Measurements from ENCODE around the gene DCDC2.
"Not testable (repeated sequence)": the region's sequence is repeated elsewhere in the genome, so short reads cannot be mapped to it uniquely, and the experiment has no call there.

DCDC2 gene

DNA sequence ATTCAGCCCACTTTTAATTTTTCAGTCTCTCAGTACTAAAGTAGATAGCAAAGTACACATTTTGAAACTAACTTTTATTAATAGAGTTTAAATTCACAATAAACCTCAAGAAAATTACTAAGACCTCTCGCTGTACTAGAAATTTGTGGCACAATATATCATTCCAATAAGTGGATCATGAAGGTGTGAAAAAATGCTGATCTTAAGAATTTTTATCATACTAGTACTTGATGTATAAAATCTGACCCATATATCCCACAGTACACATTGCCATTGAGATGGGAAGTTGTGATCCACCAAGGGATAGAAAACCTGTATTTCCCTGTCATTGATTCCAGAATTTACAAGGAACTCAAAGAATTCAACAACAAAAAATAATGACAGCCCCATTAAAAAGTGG is 85.7 kb downstream of the DCDC2 start:
- no peak for DNase-seq (ENCODE audit: extremely low read depth, low read depth)
- TF ChIP-seq, protein P1, sequence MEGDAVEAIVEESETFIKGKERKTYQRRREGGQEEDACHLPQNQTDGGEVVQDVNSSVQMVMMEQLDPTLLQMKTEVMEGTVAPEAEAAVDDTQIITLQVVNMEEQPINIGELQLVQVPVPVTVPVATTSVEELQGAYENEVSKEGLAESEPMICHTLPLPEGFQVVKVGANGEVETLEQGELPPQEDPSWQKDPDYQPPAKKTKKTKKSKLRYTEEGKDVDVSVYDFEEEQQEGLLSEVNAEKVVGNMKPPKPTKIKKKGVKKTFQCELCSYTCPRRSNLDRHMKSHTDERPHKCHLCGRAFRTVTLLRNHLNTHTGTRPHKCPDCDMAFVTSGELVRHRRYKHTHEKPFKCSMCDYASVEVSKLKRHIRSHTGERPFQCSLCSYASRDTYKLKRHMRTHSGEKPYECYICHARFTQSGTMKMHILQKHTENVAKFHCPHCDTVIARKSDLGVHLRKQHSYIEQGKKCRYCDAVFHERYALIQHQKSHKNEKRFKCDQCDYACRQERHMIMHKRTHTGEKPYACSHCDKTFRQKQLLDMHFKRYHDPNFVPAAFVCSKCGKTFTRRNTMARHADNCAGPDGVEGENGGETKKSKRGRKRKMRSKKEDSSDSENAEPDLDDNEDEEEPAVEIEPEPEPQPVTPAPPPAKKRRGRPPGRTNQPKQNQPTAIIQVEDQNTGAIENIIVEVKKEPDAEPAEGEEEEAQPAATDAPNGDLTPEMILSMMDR (IDR thresholded peaks at IDR 0.05; ENCODE audit: low read depth, low read length), result no peak

DNA sequence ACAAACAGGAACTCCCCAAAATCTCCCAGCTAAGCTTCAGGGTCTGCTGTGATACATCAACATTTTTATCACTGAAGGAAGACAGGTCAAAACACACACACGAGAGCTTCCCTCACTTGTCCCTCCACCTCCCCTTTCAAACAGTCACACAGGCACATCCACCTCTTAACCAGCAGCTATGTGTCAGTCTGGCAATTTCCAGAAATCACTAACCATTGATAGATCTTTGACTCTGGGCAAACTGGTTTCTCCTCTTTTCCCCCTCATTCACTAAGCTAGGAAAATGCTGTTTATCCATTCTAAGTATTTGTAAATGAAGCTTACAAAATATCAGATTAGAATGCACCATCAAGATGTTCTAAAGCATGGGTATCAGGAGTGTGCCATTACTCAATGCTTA is 87.8 kb downstream of the DCDC2 start:
- TF ChIP-seq, protein P1 (IDR thresholded peaks at IDR 0.05; ENCODE audit: low read depth, low read length), result no peak
- no peak for DNase-seq (ENCODE audit: extremely low read depth, low read depth)

DNA sequence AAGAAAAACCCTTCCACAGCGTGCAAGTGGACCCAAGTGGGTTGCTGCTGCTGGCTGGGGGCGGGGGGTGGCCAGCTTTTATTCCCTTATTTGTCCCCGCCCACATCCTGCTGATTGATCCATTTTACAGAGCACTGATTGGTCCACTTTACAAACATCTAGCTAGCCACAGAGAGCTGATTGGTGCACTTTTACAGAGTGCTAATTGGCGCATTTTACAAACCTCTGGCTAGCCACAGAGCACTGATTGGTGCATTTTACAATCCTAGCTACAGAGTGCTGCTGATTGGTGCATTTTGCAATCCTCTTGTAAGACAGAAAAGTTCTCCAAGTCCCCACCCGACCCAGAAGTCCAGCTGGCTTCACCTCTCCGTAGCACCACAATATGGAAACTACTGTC is 99.6 kb downstream of the DCDC2 start:
- not testable (repeated sequence) for DNase-seq (ENCODE audit: extremely low read depth, low read depth)

DNA sequence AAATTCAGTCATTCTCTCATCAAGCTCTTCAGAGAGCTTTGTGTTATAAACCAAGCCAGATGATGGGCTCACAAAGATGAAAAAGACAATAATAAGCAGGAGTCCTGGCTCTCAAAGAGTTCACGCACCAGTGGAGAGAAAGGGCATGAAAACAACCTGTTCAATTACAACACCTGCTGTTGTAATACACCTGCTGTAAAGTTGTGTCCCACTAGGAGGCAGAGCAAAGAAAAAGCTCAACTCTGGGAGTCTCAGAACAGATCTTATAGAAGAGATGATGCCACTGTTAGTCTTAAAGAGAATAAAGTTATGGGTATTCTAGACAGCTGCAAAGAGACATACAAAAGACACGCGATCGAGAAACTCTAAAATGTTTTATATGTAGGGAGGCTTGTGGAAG is 100.6 kb downstream of the DCDC2 start:
- DNase-seq (ENCODE audit: extremely low read depth, low read depth), result no peak
- TF ChIP-seq, protein P1 (IDR thresholded peaks at IDR 0.05; ENCODE audit: low read depth, low read length), result no peak

DNA sequence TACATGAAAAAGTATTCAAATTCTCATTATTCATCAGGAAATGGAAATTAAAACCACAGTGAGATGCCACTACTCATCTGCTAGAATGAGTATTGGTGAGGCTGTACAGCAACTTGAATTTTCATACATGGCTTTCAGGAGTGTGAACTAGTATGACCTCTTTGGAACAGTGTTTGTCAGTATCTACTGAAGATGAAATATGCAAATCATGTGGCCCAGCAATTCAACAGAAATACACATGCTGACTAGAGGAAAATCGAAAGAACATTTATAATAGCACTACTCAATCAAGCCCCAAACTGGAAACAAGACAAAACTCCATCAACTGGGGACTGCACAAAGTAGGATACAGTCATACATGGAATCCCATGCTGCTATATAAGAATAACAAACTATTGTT is 102.2 kb downstream of the DCDC2 start:
- TF ChIP-seq, protein P1 (IDR thresholded peaks at IDR 0.05; ENCODE audit: low read depth, low read length), result no peak
- DNase-seq (ENCODE audit: extremely low read depth, low read depth), result no peak

DNA sequence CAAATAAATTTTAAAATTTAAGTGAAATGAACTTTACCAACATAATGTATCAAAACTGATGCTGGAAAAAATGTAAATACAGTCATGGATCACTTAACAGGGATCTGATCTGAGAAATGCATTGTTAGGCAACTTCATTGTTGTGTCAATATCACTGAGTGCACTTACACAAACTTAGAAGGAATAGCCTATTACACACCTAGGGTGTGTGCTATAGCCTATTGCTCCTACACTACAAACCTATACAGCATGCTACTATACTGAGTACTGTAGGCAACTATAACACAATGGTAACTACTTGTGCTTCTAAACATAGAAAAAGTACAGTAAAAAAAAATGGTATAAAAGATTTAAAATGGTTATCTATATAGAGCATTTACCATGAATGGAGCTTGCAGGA is 104.5 kb downstream of the DCDC2 start:
- TF ChIP-seq, protein P1 (IDR thresholded peaks at IDR 0.05; ENCODE audit: low read depth, low read length), result no peak
- DNase-seq (ENCODE audit: extremely low read depth, low read depth), result no peak

DNA sequence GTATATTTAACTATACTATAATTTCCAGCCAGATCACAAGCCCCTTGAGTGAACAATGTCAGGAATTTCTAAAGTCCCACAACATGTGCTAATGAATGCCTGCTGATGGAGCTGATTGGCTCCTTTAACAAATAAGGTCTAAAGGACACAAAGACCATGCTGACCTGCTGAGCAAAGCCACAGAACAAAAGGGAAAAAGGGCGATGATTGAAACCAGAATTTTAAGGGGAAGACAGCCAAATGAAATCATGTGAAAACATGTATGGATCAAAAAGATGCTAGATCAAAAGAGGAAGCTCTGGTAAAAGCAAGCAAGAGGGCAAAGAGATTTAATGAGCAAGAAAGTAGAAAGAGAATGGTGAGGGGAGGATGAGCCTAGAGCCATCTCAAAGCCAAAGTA is 105.6 kb downstream of the DCDC2 start:
- TF ChIP-seq, protein P1 (IDR thresholded peaks at IDR 0.05; ENCODE audit: low read depth, low read length), result no peak

DNA sequence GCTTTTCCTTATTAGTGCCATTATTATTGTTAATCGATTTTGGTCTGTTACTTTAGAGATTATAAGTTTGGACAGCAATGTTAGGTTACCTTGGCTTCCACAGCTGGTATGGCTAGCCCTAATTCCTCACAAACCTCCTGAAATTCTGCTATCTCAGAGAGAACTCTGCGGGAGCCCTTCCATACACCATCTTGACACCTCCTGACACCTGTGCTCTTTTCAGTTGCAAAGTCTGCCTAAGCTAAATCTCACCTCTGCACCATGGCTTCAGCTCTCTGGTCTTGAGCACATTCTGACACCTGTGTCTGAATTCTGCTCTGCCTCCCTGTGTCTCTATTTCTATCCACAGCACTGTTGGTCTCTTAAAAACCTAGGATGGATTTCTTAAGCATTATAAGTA is 106.5 kb downstream of the DCDC2 start:
- TF ChIP-seq, protein P1 (IDR thresholded peaks at IDR 0.05; ENCODE audit: low read depth, low read length), result no peak
- no peak for DNase-seq (ENCODE audit: extremely low read depth, low read depth)

More for the DNA sequence above, 105.6 kb downstream of the DCDC2 start:
- no peak for DNase-seq (ENCODE audit: extremely low read depth, low read depth)
